Left lung (tissue), 10 donors: Measurements from ENCODE around the gene ITSN1. TPM values are rescaled to one million over a fixed set of nuclear protein-coding genes. Genes with fewer than 3 reads are reported as not detected.

Experiments
- ATAC-seq: fragments of 200-7000 bp; cut with Tn5 transposase; one replicate; pipeline ENCODE4 v1.9.1; 2020; ENCODE audit warnings: moderate library complexity
- DNase-seq, 4 donors: peaks; one replicate each; pipeline ENCODE4 v3.0.0-alpha.2; 2013 to 2020
- H3K27ac ChIP-seq, 2 donors: fragments of 200-600 bp; sonication (generic) in 1 of 2; one replicate each; pipeline versions ENCODE4 v1.5.0 to v1.8.0; 2020 to 2021
- H3K27me3 ChIP-seq, 2 donors: fragments of 200-600 bp; sonication (generic) in 1 of 2; one replicate each; pipeline versions ENCODE4 v1.5.0 to v1.8.0; 2020 to 2021
- H3K36me3 ChIP-seq, 2 donors: fragments of 200-600 bp; sonication (generic) in 1 of 2; one replicate each; pipeline versions ENCODE4 v1.5.0 to v1.8.0; 2020 to 2021
- H3K4me1 ChIP-seq, 2 donors: fragments of 200-600 bp; one replicate each; pipeline ENCODE4 v1.8.0; 2021
- H3K4me3 ChIP-seq, 2 donors: fragments of 200-600 bp; sonication (generic) in 1 of 2; one replicate each; pipeline versions ENCODE4 v1.5.0 to v1.8.0; 2020 to 2021; ENCODE audit warnings: mild to moderate bottlenecking in 1 of 2
- H3K9me3 ChIP-seq, 2 donors: fragments of 200-600 bp; sonication (generic) in 1 of 2; one replicate each; pipeline versions ENCODE4 v1.5.0 to v1.8.0; 2020 to 2021
- CTCF ChIP-seq, 2 donors: fragments of 200-600 bp; sonication (generic) in 1 of 2; IDR thresholded peaks; one replicate each; pipeline versions ENCODE4 v1.5.0 to v1.8.0; 2021; ENCODE audit warnings: antibody characterized with exemption in 2 of 2
- intact Hi-C, 2 donors: fragments of 100-400 bp; cut with DNase I; formaldehyde crosslinking; loops; one replicate each; pipeline versions ENCODE4 v1.11.2 to v1.14.2; 2022
- polyA plus RNA-seq, 6 donors: library from polyadenylated mRNA; unstranded; fragments of 120-200 nt; gene quantifications; one replicate each; pipeline ENCODE4 v1.2.1, GENCODE V29; 2013; ENCODE audit not compliant: insufficient read length in 6 of 6
- total RNA-seq, 2 donors: library from RNA; stranded (reverse); fragmentation: NEBNext Ultra II Directional; extraction: Animal tissue kit (Norgen Biotek cat#: 25700); gene quantifications; one replicate each; pipeline ENCODE4 v1.2.1, GENCODE V29; 2021
- donor health status: DM: no; HTN: yes; CAD: no.
- donor health status: DM: no; HTN: no; CAD: no.

ITSN1 gene
- total and polyA plus RNA-seq, 8 donors, result 38.9 to 59.1 (median 50.8) TPM

- intact Hi-C loops, result no loop called here
- Histone ChIP-seq H3K4me1 (no peaks in the 10 kb centered on the region), H3K36me3 (no peaks in the 10 kb centered on the region), H3K4me3 (no peak overlapping the region), H3K27me3 (no peaks in the 10 kb centered on the region), H3K27ac (no peak overlapping the region), H3K9me3 (no peaks in the 10 kb centered on the region)
- ATAC-seq, result no peak
- no peak for DNase-seq
- TF ChIP-seq CTCF (IDR thresholded peaks at IDR 0.05), result no peak
These were observed 239.6 kb downstream of the ITSN1 start for GRCh38 chr21:33881689-33882440.

DNA sequence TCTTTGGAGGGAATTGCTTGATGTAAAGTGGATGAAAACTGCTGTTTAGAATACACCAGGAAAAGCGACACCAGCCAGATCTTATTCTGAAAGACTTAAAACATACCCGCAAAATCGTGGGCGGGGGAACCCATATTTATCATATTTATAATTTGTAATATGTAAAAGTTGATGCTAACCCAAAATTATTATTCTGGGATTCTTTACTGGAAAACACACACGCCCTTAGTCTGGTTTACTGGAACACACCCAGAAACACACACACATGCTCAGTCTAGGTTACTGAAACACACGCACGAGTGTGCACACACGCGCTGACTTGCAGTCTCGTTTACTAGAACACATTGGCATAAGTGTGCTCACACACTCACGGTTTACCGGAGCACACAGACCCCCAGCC is 240.8 kb downstream of the ITSN1 start:
- ATAC-seq (no peak), DNase-seq (no peak)
- Histone ChIP-seq H3K4me1 (no peaks in the 10 kb centered on the region), H3K27ac (no peak overlapping the region), H3K9me3 (no peaks in the 10 kb centered on the region), H3K36me3 (no peaks in the 10 kb centered on the region), H3K4me3 (no peak overlapping the region), H3K27me3 (no peaks in the 10 kb centered on the region)
- intact Hi-C loops, result no loop called here
- TF ChIP-seq CTCF (IDR thresholded peaks at IDR 0.05), result no peak

DNA sequence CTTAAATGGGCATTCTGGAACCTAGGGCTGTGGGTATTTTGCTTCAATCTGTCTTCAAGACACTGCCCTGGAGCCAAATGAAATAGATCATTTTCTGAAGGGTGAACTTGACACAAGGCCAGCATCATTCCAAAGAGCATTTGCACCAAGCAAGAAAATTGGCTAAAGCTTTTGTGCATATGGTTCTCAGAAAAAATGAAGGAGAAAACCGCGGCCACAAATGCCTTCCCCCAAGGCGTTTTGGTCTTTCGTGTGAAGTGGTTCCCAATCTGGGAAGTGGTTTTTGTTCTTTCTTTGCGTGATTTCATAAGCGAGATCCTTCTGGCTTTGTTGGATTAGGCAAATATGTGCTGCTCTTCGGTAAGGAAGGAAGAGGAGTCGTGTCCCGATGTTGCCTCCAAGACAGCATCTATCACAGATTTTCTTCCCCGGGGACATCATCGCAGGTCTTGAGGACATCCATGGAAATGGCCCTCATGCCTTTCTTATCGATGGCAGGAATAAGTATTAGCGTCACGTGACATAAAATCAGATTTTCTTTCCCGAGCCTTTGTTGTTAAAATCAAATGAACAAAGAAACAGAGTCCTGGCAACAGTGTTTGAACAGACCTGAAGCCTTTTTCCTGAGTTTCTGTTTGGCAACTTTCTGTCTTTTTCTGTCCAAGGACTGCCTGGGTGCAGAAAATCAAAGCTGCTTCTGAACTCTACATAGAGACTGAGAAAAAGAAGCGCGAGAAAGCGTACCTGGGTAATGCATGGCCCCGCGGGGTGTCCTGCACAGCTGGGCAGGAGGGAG is 242.3 kb downstream of the ITSN1 start:
- ATAC-seq (no peak), DNase-seq (no peak)
- no peak for TF ChIP-seq CTCF (IDR thresholded peaks at IDR 0.05)
- Histone ChIP-seq H3K9me3 (no peaks in the 10 kb centered on the region), H3K27me3 (no peaks in the 10 kb centered on the region), H3K4me1 (no peaks in the 10 kb centered on the region), H3K36me3 (no peaks in the 10 kb centered on the region), H3K4me3 (no peak overlapping the region), H3K27ac (no peak overlapping the region)
- intact Hi-C loops, result no loop called here

DNA sequence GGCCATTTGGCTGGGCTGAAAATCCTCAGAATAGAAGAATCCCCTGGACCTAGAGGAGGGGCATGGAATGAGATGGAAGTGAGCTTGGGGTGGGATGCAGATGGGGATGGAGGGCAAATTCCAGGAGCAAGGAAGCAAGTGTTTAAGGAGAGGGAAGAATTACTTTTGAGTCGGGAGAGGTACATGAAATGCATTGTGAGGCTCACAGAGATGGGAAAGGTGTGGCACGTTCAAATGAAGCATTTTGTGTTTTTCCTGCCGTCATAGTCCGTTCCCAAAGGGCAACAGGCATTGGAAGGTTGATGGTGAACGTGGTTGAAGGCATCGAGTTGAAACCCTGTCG is 242.8 kb downstream of the ITSN1 start:
- no peak for DNase-seq

More for the DNA sequence above, 242.8 kb downstream of the ITSN1 start:
- ATAC-seq, result no peak
- no peak overlapping the region for H3K27ac ChIP-seq
- intact Hi-C loops, result no loop called here
- H3K4me1 ChIP-seq, result no peaks in the 10 kb centered on the region
- no peak for TF ChIP-seq CTCF (IDR thresholded peaks at IDR 0.05)
- no peak overlapping the region for H3K4me3 ChIP-seq
- no peaks in the 10 kb centered on the region for H3K27me3 ChIP-seq
- no peaks in the 10 kb centered on the region for H3K9me3 ChIP-seq
- H3K36me3 ChIP-seq, result no peaks in the 10 kb centered on the region
